HG03066 (cell line): Measurements from ENCODE around the gene KLHL14.
"Not testable (repeated sequence)": the region's sequence is repeated elsewhere in the genome, so short reads cannot be mapped to it uniquely, and the experiment has no call there.

ENCODE experiments used
- ATAC-seq: cut with Tn5 transposase; IDR thresholded peaks from one replicate; pipeline ENCODE4 v1.9.1; 2021; ENCODE audit warnings: low read depth; ENCODE audit not compliant: unreplicated experiment

The KLHL14 gene

GRCh38 chr18:32772581-32773381, at the start of gene KLHL14:
KLHL14 (minus strand) TSS chr18:32773023; CDS start chr18:32770591, 2,432 bp downstream.
- no peak for ATAC-seq

- ATAC-seq, result no peak
These were observed 49.4 kb upstream of the KLHL14 start for GRCh38 chr18:32822197-32822596.

GRCh38 chr18:32815881-32816280, 43.1 kb upstream of the KLHL14 start:
- no peak for ATAC-seq

DNA sequence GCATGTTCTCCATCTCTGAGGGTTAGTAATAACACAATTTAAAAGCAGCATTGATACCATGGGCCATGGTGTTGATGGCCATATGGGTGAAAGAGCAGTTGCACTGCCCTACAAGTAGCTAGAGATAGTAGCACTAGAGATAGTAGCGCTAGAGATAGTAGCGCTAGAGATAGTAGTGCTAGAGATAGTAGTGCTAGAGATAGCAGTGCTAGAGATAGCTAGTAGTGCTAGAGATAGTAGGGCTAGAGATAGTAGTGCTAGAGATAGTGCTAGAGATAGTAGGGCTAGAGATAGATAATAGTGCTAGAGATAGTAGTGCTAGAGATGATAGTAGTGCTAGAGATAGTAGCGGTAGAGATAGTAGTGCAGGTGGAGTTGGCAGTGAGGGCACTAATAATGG, 39.5 kb upstream of the KLHL14 start:
- no peak for ATAC-seq

DNA sequence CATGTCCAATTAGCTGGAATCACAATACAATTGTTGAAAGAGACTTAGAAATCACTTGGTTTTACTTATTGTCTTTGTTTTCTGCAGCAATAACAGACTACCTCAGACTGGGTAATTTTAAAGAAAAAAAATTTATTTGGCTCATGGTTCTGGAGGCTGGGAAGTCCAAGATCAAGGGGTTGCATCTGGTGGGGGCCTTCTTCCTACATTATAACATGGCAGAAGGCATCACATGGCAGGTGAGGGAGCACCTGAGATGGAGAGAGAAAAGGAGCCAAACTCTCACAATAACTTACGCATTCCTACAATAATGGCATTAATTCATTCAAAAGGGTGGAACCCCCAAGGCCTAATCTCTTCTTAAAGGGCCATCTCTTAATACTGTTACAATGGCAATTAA, 37.5 kb upstream of the KLHL14 start:
- no peak for ATAC-seq

DNA sequence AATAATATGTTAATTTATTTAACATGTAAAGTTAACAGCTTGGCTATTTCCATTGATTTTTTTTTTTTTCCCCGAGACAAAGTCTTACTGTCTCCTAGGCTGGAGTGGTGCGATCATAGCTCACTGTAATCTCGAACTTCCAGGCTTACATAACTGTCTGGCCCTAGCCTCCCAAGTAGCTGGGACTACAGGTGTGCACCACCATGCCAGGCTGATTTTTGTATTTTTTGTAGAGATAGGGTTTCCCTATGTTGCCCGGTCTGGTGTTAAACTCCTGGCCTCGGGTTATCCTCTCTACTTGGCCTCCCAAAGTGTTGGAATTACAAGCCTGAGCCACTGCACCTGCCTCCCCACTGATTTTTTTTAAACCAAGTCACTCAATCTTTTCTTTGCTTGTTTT, 32.5 kb upstream of the KLHL14 start:
- no peak for ATAC-seq

- no peak for ATAC-seq
These were observed 31.5 kb upstream of the KLHL14 start for GRCh38 chr18:32804134-32804888.

GRCh38 chr18:32803568-32803967, 30.7 kb upstream of the KLHL14 start:
- ATAC-seq, result peak; percentile 73

- ATAC-seq, result peak; percentile 53
These were observed 30.0 kb upstream of the KLHL14 start for GRCh38 chr18:32802591-32803451.

- no peak for ATAC-seq
These were observed 28.4 kb upstream of the KLHL14 start for GRCh38 chr18:32801228-32801627.

- ATAC-seq, result no peak
These were observed 25.6 kb upstream of the KLHL14 start for GRCh38 chr18:32798209-32798960.

DNA sequence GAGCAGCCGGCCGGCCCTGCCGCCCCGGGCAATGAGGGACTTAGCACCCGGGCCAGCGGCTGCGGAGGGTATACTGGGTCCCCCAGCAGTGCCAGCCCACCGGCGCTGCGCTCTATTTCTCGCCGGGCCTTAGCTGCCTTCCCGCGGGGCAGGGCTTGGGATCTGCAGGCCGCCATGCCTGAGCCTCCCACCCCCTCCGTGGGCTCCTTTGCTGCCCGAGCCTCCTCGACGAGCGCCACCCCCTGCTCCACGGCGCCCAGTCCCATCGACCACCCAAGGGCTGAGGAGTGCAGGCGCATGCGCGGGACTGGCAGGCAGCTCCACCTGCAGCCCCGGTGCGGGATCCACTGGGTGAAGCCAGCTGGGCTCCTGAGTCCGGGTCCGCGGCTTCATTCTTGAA, 21.8 kb upstream of the KLHL14 start:
- ATAC-seq, result not testable (repeated sequence)

GRCh38 chr18:32779010-32779409, 6.2 kb upstream of the KLHL14 start:
- ATAC-seq, result no peak

DNA sequence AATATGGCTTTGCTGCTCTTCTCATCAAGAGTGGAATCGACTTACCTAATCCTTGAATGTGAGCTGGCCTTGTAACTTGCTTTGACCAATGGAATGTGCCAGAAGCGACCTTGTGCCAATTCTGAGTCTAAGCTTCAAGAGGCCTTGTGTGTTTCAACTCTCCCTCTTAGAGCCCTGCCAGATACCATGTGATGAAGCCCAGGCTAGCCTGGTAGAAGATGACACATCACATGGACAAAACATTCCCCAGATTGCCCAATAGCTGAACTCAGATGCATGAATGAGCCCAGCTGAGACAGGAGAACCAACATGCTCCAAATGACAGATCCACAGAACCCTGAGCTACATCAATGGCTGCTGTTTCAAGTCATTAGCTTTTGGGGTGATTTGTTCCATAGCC, 4.2 kb upstream of the KLHL14 start:
- no peak for ATAC-seq

DNA sequence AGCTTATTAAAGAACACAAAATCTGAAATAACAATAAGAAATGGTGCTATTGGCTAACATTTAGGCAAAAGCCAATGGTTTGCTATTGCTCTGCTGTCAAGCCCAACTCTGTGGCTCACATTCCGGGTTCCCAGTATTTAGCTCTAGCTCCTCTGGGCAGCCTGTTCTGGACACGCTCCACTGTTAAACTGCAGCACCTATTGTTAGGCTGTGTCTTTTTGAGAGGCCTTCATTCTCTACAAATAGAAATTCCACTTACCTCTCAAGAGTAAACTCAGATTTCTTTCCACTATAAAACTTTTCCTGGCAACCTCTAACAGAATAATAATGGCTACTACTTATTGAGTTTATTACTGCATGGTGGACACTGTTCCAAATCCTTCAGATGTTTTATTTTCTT, 3.7 kb upstream of the KLHL14 start:
- no peak for ATAC-seq

DNA sequence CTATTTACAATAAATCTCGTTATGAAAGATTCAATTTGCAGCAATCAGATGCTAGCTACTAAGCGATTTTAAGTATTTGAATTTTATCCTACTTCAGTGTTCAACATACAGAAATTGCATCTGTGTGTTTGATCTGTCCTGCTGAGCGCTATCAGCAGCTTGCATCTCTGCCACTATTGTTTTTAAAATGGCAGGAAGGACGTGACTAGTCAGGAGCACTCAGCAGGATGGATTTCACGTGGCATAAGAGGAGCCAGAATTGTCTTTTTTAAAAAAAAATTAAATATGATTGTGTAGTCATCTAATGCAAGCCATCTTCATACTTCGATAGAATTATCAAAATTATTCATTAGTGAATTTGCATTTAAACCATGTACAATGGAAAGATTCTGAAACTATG, 2.8 kb upstream of the KLHL14 start:
- no peak for ATAC-seq

DNA sequence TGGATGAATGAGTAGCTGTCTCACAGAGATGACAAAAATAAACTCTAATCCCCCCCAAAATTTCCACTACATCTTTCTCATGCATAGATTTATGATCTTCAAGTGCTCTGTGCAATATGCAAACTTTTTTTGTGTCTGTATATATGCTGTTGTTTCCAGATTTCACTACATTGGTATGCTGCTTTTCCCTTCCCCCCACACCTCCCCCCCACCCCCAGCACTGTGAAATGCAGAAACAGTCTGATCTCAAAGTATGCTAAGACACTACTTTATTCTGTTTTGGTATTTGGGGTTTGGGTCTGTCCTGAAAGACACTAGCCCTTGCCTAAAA, 524 bp upstream of the KLHL14 start:
- no peak for ATAC-seq

- ATAC-seq, result no peak
These were observed 797 bp downstream of the KLHL14 start for GRCh38 chr18:32771871-32772580.

DNA sequence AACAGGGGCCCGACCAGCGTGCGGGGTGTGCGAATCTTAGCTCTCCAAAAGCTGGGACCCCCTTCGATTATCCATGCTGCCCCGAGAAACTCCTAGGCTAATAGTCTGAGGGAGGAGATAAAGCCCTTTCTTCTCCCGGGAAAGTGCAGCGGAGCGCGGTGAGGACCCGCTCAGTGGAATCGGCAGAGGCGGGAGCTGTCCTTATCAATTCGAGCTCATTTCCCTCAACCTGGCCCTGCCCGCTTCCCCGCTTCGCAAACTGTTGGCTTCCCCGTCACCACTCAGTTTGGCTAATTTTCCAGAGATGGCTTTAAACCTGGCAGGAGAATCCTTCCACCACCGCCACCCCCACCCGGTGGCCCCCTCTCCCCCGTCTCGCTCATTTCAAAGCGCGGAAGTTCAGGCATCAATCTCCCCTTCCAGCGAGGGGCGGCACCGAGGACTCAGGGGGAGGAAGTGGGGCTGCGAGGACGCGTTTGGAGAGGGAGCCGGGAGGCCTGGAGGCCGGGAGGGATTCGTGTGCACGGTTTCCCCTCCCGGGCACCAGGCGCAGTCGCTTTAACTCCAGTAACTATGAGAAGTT, 1.6 kb downstream of the KLHL14 start:
- ATAC-seq, result no peak
